ENCODE results near the gene UQCR11.

DNA sequence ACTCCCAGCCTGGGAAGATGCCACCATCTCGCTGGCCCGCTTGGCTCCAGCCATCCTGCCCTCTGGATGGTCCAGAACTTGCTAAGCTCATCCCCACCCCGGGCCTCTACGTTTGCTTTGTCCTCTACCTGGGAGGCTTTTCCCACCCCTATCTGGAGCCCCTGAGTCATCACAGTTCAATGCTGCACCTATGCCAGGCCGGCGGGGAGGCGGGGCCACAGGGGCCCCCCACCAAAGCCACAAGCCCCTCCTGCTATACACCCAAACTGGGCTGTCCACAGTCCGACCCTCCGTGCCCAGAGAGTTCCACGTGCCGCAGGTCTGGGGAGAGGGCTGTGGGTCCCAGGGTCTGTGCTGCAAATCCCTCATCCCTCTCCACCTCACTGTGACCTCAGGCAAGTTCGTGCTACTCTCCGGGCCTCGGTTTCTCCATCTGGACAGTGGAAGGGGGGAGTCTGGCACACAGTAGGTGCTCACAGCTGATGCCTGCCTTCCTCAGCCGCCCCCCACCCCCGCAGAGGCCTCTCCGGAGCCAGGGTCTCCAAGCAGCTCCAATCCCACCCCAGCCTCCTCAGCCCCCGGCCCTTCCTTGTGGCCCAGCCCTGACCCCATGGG is 49.0 kb upstream of the UQCR11 start:
- TF ChIP-seq, protein P1, sequence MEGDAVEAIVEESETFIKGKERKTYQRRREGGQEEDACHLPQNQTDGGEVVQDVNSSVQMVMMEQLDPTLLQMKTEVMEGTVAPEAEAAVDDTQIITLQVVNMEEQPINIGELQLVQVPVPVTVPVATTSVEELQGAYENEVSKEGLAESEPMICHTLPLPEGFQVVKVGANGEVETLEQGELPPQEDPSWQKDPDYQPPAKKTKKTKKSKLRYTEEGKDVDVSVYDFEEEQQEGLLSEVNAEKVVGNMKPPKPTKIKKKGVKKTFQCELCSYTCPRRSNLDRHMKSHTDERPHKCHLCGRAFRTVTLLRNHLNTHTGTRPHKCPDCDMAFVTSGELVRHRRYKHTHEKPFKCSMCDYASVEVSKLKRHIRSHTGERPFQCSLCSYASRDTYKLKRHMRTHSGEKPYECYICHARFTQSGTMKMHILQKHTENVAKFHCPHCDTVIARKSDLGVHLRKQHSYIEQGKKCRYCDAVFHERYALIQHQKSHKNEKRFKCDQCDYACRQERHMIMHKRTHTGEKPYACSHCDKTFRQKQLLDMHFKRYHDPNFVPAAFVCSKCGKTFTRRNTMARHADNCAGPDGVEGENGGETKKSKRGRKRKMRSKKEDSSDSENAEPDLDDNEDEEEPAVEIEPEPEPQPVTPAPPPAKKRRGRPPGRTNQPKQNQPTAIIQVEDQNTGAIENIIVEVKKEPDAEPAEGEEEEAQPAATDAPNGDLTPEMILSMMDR (IDR thresholded peaks at IDR 0.05; ENCODE audit: low read depth, low read length, poor library complexity, severe bottlenecking): no peak
- no peak for TF ChIP-seq EZH2phosphoT487 (IDR thresholded peaks at IDR 0.05; ENCODE audit: borderline replicate concordance, low read length)
